HG03571 (cell line): ENCODE results near the gene ZCCHC14.
"Not testable (repeated sequence)": the region's sequence is repeated elsewhere in the genome, so short reads cannot be mapped to it uniquely, and the experiment has no call there.

Experiments used
- ATAC-seq: cut with Tn5 transposase; IDR thresholded peaks from one replicate; pipeline ENCODE4 v1.9.1; 2021; ENCODE audit not compliant: unreplicated experiment

The ZCCHC14 gene

DNA sequence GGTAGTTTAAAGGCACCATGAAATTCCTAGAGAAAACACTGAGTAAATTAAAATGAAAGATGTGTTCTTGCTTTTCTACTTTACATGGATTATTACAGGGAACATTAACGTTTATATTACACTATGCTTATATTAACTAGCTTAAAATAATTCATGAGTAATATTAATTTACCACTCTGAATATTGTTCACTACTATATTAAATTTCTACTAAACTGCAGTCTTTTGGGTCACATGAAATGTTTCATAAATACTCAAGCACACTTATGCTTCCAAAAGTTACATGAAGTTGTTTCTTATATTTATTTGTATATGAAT, 104.0 kb downstream of the ZCCHC14 start:
- no peak for ATAC-seq

- peak; percentile 49 for ATAC-seq
Observed at GRCh38 chr16:87387942-87388817, 104.6 kb downstream of the ZCCHC14 start.

DNA sequence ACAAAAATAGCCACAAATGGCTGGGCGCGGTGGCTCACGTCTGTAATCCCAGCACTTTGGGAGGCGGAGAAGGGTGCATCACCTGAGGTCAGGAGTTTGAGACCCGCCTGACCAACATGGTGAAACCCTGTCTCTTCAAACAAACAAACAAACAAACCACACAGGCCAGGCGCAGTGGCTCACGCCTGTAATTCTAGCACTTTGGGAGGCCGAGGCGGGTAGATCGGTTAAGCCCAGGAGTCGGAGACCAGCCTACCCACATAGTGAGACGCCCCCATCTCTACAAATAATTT, 108.0 kb downstream of the ZCCHC14 start:
- ATAC-seq, result not testable (repeated sequence)

- peak; percentile 16 for ATAC-seq
Observed at GRCh38 chr16:87384162-87384874, 108.5 kb downstream of the ZCCHC14 start.

DNA sequence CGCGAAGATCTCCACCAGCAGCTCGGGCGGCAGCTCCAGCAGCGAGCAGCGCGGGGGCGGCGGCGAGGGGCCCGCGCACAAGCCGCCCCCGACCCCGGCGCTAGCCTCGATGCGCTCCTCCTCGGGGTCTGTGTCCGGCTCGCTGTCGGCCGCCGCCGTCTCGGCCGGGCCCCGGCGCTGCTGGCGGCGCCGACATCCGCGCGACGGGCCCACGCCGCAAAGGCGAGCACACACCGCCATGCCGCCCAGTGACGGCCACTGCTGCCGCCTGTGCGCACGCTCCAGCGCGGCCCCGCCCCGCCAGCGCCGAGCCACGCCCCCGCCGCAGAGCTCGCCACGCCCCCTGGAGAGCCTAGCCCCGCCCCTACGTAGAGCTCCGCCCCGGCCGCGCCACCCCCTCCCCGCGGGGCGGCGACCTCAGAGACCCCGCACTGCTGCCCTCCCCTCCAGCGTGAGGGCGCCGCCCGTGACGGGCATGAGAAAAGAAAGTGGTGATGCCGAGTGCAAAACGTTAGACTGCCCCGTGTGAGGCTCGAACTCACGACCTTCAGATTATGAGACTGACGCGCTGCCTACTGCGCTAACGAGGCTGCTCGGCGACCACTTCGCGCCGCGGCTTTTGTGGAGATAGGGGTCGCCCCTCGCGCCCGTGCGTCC, 109.2 kb downstream of the ZCCHC14 start, which contains the start of gene FBXO31:
Gene FBXO31, minus strand, starts transcription at position 272 of the 657 bp plus-strand sequence. Its CDS starts 32 bp downstream, at position 240.
- ATAC-seq, result peak; percentile 40

GRCh38 chr16:87382023-87382785, 110.6 kb downstream of the ZCCHC14 start:
- no peak for ATAC-seq

DNA sequence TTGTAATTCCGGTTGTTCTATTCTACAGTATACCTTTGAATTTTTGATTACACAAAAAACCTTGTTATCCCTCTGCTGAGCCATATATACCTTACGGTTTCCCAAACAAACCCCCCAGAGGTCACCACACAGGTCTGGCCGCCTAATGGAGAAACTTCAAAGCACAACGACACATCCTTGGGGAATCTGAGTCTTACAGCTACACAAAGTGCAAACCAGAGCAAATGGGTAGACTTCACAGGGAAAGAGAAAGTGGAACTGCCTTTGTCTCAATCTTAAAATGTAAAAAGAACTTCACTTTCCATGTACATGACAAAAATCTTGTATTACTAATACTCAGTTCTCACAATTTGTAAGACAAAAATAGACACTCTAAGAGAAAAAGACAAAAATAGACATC, 111.9 kb downstream of the ZCCHC14 start:
- ATAC-seq, result no peak

- ATAC-seq, result no peak
Observed at GRCh38 chr16:87380403-87380802, 112.4 kb downstream of the ZCCHC14 start.

DNA sequence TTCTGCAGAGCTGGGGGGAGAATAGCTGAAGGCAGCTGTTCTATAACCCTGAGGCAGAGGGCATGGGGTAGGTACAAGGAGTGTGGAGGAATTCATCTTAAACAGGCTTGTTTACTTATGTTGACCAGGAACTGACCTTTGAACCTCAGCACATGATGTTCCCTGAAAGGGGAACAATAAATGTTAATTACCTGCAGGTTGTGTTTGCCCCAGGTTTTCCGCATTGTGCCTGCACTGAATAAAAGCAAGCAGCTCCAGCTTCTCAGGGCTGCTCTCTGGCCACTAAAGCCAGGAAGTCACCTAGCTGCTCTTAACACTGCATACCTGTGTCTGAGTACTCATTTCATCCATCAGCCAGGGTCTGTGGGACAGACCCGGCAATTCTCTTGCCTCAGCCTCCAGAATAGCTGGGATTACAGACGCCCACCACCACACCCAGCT, 113.5 kb downstream of the ZCCHC14 start:
- not testable (repeated sequence) for ATAC-seq

- ATAC-seq, result no peak
Observed at GRCh38 chr16:87376660-87377059, 116.2 kb downstream of the ZCCHC14 start.

DNA sequence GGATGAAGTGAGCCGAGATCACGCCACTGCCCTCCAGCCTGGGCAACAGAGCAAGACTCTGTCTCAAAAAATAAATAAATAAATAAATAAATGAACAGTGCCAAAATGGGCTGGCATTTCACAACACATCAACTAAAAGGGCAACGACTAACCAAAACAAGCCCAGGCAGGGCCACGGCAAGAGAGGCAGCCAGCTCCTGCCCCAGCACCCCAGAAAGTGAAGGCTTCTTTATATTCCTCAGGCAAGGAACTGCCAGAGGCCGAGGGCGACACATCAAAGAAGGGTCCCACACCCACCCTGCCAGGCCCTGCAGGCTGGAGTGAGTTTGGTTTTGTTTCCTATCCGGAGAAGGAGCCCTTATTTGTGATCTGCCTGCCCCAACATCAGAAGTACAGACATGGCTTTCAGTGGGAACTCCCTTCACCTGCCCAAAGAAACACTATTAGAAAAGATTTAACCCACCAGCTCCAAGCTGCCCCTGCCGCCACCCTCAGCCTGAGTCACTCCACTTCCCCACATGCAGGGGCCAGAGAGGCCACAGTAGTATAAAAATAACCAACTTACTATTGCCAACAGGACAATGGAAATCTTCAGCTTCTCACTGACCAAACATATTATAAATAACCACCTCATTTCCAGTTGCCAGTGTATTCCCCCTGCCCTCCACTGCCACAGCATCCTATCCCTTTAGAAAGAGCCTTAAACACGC, 117.2 kb downstream of the ZCCHC14 start:
- ATAC-seq, result no peak

DNA sequence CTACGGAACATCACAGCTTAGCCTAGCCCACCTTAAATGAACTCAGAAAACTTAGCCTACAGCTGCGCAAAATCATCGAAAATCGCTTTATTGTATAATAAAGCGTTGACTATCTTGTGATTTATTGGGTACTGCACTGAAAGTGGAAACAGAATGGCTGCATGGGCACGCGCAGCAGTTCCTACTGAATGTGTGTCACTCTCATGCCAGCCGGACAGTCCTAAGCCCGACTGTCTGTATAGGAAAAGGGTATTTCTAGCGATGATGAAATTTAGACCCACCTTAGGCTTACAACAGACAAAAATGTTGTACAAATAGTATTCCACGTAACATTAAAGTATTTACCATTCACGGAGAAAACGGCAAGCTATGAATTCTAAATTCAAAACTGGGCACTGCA, 118.5 kb downstream of the ZCCHC14 start:
- no peak for ATAC-seq

DNA sequence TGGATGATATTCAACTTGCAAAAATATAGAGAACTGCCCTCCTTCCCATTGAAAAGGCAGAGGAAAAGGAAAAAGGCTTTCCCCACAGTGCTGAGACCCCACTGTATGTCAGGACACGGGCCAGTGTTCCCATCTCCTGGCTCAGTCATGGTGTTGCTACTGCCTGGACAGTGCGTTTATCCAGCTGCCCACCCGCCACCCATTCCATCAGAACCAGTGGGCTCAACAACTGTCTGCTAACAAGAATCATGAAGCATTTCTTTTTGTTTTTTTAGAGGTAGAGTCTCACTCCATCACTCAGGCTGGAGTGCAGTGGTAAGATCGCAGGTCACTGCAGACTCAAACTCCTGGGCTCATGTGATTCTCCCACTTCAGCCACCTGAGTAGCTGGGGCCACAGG, 120.5 kb downstream of the ZCCHC14 start:
- ATAC-seq, result no peak

- no peak for ATAC-seq
Observed at GRCh38 chr16:87371261-87371866, 121.5 kb downstream of the ZCCHC14 start.

GRCh38 chr16:87369796-87370719, 122.8 kb downstream of the ZCCHC14 start:
- no peak for ATAC-seq

DNA sequence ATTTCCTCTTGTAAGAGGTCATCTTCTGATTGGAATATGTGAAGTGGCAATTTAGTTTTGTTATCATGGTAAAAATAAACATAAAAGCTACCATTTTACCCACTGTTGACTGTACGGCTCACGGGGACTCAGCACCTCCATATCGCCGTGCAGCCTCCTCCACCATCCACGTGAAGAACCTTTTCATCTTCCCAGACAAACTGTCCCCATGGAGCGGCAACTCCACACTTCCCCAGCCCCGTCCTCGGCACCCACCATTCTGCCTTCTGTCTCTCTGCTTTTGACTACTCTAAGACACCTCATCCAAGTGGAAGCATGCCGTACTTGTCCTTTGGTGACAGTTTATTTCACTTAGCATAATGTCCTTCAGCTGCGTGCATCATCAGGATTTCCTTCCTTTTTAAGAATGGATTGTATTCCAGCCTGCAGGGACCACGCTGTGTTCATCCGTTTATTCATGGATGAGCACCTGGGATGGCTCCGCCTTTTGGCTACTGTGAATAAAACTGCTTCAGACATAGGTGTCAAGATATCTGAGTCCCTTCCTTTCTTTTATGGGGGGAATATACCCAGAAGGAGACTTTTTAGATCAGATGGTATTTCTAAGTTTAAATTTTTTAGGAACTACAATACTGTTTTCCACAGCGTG, 123.6 kb downstream of the ZCCHC14 start:
- no peak for ATAC-seq

DNA sequence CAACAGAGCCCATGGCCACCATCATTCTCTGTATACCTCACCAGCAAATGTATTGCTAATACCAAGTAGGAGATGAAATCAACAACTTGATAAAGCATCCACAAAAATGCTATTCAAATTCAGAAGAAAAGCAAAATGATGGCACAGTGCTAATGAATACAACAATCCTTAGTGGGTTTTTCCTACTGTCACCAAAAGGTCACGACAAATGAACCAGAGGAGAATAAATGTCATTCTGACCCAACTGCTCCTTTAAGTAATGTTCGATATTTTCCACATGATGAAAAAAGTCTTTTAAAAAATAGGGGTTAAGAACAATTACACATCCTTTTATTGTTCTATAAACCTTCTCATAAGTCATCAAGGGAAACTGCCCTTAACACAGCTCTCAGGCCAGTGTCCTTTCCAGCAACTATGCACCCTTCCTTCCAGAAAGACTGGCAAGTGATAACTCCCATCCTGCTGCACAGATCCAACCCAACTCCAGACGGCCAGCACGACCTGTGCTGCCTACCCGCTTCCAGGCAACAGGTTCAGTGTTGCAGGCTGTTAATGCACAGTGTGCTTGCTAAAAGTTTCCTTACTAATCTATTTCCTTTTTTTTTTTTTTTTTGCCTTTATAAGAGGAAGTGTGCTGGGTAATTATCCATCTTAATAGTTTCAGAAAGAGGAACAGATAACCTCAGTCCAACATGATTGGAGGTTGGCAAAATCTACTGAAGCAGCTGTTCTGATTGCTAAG, 124.6 kb downstream of the ZCCHC14 start:
- ATAC-seq, result no peak

GRCh38 chr16:87367529-87367928, 125.3 kb downstream of the ZCCHC14 start:
- ATAC-seq, result no peak
